GM12878 (cell line): ENCODE data around the gene EYA4.

Source experiments
- BACH1 ChIP-seq: fragments of 450-650 bp; IDR thresholded peaks from 2 replicates; pipeline ENCODE4 v1.6.1; 2017; ENCODE audit warnings: mild to moderate bottlenecking, borderline replicate concordance
- BCL3 ChIP-seq: IDR thresholded peaks from 2 replicates; pipeline ENCODE4 v1.6.1; 2011; ENCODE audit warnings: borderline replicate concordance, low read depth, mild to moderate bottlenecking, moderate library complexity, low read length; ENCODE audit not compliant: insufficient read depth, poor library complexity, severe bottlenecking
- CTCF ChIP-seq, 3 experiments: IDR thresholded peaks in 2 of 3; conservative IDR thresholded peaks in 1 of 3; 2 replicates each; pipeline ENCODE4 v1.5.1; 2011; ENCODE audit warnings: low read depth in 3 of 3, low read length in 3 of 3, mild to moderate bottlenecking in 3 of 3, control low read depth in 2 of 3, moderate library complexity in 2 of 3, inconsistent platforms in 1 of 3, mixed read lengths in 1 of 3; ENCODE audit not compliant: control insufficient read depth in 2 of 3, insufficient read depth in 1 of 3; ENCODE audit errors: extremely low read depth in 1 of 3
- POLR2A ChIP-seq: IDR thresholded peaks from 2 replicates; pipeline ENCODE4 v1.6.1; 2011; ENCODE audit warnings: low read depth, mild to moderate bottlenecking, low read length
- RAD51 ChIP-seq: fragments of 450-650 bp; IDR thresholded peaks from 2 replicates; pipeline ENCODE4 v1.6.1; 2016; ENCODE audit warnings: moderate library complexity, mild to moderate bottlenecking, inconsistent platforms
- SREBF1 ChIP-seq: IDR thresholded peaks from 2 replicates; pipeline ENCODE4 v1.6.1; 2012; ENCODE audit warnings: mild to moderate bottlenecking, low read length

GRCh38 chr6:133540361-133540760, 299.2 kb downstream of the EYA4 start:
- no peak for TF ChIP-seq RAD51
- TF ChIP-seq SREBF1, result no peak
- TF ChIP-seq BCL3, result no peak
- TF ChIP-seq POLR2A, result no peak
- no peak for TF ChIP-seq BACH1
- no peak for TF ChIP-seq CTCF (IDR thresholded peaks at IDR 0.05 in 2 of 3, conservative IDR thresholded peaks at IDR 0.05 in 1 of 3; ENCODE audit: control insufficient read depth in 2 of 3, extremely low read depth in 1 of 3, insufficient read depth in 1 of 3, low read depth in 3 of 3, low read length in 3 of 3)
